SU-DHL-6 (cell line): Measurements from ENCODE around the gene MYH11.

ENCODE experiments used
- H2AFZ ChIP-seq: fragments of 200-600 bp; sonication (generic); 2 replicates; pipeline ENCODE4 v1.6.1; 2014; ENCODE audit warnings: low read depth, mild to moderate bottlenecking, moderate library complexity, mixed read lengths, antibody characterized with exemption, low read length; ENCODE audit not compliant: severe bottlenecking
- H3F3A ChIP-seq: fragments of 200-600 bp; shearing (Covaris generic); 2 replicates; pipeline ENCODE4 v1.6.0; 2016; ENCODE audit warnings: antibody characterized with exemption, mild to moderate bottlenecking; ENCODE audit not compliant: insufficient read depth
- H3K27ac ChIP-seq: fragments of 200-600 bp; sonication (generic); 2 replicates; pipeline ENCODE4 v1.5.1; 2016; ENCODE audit warnings: low read depth, mild to moderate bottlenecking, low read length, moderate library complexity, mixed read lengths
- H3K27me3 ChIP-seq: fragments of 200-600 bp; sonication (generic), shearing (Covaris generic); 2 replicates; pipeline ENCODE4 v1.6.0; 2014; ENCODE audit warnings: mild to moderate bottlenecking, low read length
- H3K36me3 ChIP-seq: fragments of 200-600 bp; sonication (generic); 2 replicates; pipeline ENCODE4 v1.6.1; 2014; ENCODE audit warnings: mild to moderate bottlenecking, low read length, mixed read lengths
- H3K4me2 ChIP-seq: fragments of 300-600, 200-600 bp; shearing (Covaris generic), sonication (generic); 2 replicates; pipeline ENCODE4 v1.6.0; 2014; ENCODE audit warnings: low read length, low read depth, mild to moderate bottlenecking; ENCODE audit not compliant: poor library complexity, severe bottlenecking
- H3K4me3 ChIP-seq: fragments of 200-600 bp; sonication (generic); 2 replicates; pipeline ENCODE4 v1.5.1; 2014; ENCODE audit warnings: antibody characterized with exemption, low read length, mild to moderate bottlenecking, mixed read lengths; ENCODE audit not compliant: insufficient read depth, poor library complexity, severe bottlenecking
- H3K79me2 ChIP-seq: fragments of 200-600 bp; sonication (generic); 2 replicates; pipeline ENCODE4 v1.6.1; 2014; ENCODE audit warnings: mild to moderate bottlenecking, low read length, moderate library complexity; ENCODE audit not compliant: insufficient read depth
- H3K9ac ChIP-seq: fragments of 200-600 bp; sonication (generic); 2 replicates; pipeline ENCODE4 v1.7.0; 2014; ENCODE audit warnings: mild to moderate bottlenecking, low read length
- H3K9me2 ChIP-seq: fragments of 200-600 bp; sonication (generic); replicated peaks from 2 replicates; pipeline ENCODE4 v1.6.1; 2014; ENCODE audit warnings: low read length; ENCODE audit not compliant: insufficient read depth
- H3K9me3 ChIP-seq: fragments of 200-600 bp; sonication (generic); 2 replicates; pipeline ENCODE4 v1.6.1; 2014; ENCODE audit warnings: low read length, mixed read lengths; ENCODE audit not compliant: insufficient read depth
- H4K20me1 ChIP-seq: fragments of 200-600 bp; sonication (generic); 2 replicates; pipeline ENCODE4 v1.6.1; 2014; ENCODE audit warnings: low read depth, mild to moderate bottlenecking, antibody characterized with exemption, low read length, moderate library complexity, mixed read lengths
- EZH2phosphoT487 ChIP-seq: fragments of 200-600 bp; sonication (generic), shearing (Covaris generic); conservative IDR thresholded peaks from 2 replicates; pipeline ENCODE4 v1.6.1; 2018; ENCODE audit warnings: mild to moderate bottlenecking, antibody characterized with exemption, low read length, moderate library complexity, mixed read lengths
- TF ChIP-seq, protein P1 (sequence below): fragments of 200-600 bp; sonication (generic); IDR thresholded peaks from one replicate; pipeline ENCODE4 v1.5.1; 2017; ENCODE audit warnings: antibody characterized with exemption, mild to moderate bottlenecking, low read length, moderate library complexity; ENCODE audit not compliant: insufficient read depth, poor library complexity, severe bottlenecking

Gene MYH11

DNA sequence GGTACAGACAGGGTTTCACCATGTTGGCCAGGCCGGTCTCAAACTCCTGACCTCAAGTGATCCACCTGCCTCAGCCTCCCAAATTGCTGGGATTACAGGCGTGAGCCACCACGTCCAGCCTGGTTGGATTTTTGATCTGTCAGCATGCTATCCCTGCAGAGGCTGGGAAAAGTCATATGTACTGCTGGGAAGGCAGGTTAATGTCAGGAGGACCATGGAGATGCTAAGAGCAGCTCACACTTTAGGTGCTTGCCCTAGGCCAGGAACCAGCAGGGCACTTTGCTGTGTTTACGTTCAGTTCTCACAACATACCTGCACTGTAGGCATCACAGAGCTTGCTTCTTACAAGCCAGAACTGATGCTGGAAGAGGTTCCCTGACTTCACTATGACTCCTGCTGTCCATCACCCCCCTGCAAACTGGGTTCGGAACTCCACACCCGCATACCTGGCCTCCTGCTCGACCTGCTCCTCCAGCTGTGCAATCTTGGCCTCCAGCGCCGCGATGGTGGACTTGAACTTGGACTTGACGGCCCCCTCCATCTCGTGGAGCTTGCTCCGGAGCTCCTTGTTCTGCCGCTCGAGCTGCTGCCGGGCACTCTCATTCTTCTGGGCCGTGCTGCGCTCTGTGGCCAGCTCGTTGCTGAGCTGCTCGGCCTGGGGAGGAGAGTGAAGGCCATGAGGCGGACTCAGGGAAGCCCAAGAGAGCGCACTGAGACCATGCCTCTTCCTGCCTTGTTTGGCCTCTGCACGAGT lies 140.0 kb downstream of the MYH11 start:
- Histone ChIP-seq H2AFZ (no peak overlapping the region), H3K27me3 (no peaks in the 10 kb centered on the region), H3F3A (no peaks in the 10 kb centered on the region), H3K9me3 (no peaks in the 10 kb centered on the region), H3K4me3 (no peak overlapping the region), H4K20me1 (no peaks in the 10 kb centered on the region), H3K9ac (no peak overlapping the region), H3K9me2 (no peaks in the 10 kb centered on the region), H3K4me2 (no peak overlapping the region), H3K79me2 (no peaks in the 10 kb centered on the region), H3K36me3 (no peaks in the 10 kb centered on the region), H3K27ac (no peak overlapping the region)
- TF ChIP-seq, protein P1, sequence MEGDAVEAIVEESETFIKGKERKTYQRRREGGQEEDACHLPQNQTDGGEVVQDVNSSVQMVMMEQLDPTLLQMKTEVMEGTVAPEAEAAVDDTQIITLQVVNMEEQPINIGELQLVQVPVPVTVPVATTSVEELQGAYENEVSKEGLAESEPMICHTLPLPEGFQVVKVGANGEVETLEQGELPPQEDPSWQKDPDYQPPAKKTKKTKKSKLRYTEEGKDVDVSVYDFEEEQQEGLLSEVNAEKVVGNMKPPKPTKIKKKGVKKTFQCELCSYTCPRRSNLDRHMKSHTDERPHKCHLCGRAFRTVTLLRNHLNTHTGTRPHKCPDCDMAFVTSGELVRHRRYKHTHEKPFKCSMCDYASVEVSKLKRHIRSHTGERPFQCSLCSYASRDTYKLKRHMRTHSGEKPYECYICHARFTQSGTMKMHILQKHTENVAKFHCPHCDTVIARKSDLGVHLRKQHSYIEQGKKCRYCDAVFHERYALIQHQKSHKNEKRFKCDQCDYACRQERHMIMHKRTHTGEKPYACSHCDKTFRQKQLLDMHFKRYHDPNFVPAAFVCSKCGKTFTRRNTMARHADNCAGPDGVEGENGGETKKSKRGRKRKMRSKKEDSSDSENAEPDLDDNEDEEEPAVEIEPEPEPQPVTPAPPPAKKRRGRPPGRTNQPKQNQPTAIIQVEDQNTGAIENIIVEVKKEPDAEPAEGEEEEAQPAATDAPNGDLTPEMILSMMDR: no peak
- TF ChIP-seq EZH2phosphoT487: no peak

DNA sequence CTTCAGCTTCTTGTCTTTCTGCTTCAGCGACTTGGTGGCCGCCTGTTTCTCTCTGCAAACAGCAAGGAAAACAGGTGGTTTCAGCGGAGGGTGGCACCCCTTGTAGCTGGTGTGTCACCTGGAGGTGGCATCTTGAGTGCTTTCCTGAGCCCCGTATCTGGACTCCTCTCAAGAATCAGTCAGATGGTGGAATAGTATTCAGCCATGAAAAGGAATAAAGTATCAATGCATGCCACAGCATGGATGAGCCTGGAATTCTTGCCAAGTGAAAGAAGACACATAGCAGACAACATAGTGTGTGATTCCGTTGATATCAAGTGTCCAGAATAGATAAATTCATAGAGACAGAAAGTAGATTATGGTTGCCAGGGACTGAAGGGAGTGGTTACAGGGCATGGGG lies 141.6 kb downstream of the MYH11 start:
- H3F3A ChIP-seq: no peaks in the 10 kb centered on the region
- no peak overlapping the region for H3K9ac ChIP-seq
- no peaks in the 10 kb centered on the region for H3K9me2 ChIP-seq
- H3K9me3 ChIP-seq: no peaks in the 10 kb centered on the region
- no peak overlapping the region for H2AFZ ChIP-seq
- no peak for TF ChIP-seq EZH2phosphoT487
- TF ChIP-seq, protein P1: no peak
- H3K27me3 ChIP-seq: no peaks in the 10 kb centered on the region
- H4K20me1 ChIP-seq: no peaks in the 10 kb centered on the region
- no peak overlapping the region for H3K4me2 ChIP-seq
- no peak overlapping the region for H3K27ac ChIP-seq
- H3K36me3 ChIP-seq: no peaks in the 10 kb centered on the region
- H3K4me3 ChIP-seq: no peak overlapping the region
- no peaks in the 10 kb centered on the region for H3K79me2 ChIP-seq

DNA sequence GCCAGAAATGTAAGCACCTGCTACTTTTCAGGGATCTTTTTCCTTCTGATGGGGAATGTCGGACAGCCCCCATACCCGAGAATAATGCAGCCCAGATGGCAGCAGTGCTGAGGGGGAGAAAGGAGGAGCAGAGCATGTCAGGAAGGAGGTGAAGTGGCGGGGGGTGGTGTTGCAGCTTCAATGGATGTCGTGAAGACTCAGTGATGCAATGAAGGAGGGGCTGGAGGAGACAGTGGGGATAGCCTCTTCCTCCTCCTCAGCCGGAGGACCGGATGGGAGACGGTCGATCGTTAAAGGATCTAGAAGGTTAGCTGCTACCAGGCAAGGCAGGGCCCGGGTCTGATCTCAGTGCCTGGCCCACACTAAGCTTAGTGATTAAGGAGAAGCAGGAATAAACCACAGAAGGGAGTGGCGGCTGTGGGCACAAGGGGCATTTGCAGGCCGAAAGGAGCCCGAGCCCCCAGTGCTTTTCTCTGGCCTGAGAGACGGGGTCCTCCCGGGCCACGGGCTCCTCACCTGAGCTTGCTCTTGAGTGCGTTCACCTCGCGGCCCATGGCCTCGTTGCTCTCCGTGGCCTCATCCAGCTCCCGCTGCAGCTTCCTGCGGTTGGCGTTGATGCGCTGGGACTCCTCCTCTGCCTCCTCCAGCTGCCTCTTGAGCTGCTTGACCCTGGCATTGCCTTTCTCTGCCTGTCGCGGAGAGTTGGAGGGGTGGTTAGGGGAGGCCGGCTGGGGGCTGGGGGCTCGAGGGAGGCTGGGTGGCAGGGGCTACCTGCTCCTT lies 142.2 kb downstream of the MYH11 start:
- no peak for TF ChIP-seq EZH2phosphoT487
- TF ChIP-seq, protein P1: no peak
- no peaks in the 10 kb centered on the region for H3K36me3 ChIP-seq

More for the DNA sequence above, 142.2 kb downstream of the MYH11 start:
- no peaks in the 10 kb centered on the region for H3K9me2 ChIP-seq
- H3K9ac ChIP-seq: no peak overlapping the region
- H3K27ac ChIP-seq: no peak overlapping the region
- no peak overlapping the region for H3K4me2 ChIP-seq
- no peaks in the 10 kb centered on the region for H3K27me3 ChIP-seq
- no peaks in the 10 kb centered on the region for H3F3A ChIP-seq
- H3K9me3 ChIP-seq: no peaks in the 10 kb centered on the region
- no peaks in the 10 kb centered on the region for H3K79me2 ChIP-seq
- H4K20me1 ChIP-seq: no peaks in the 10 kb centered on the region
- no peak overlapping the region for H3K4me3 ChIP-seq
- H2AFZ ChIP-seq: no peak overlapping the region
